GM12874 (cell line): ENCODE measurements around the gene DOK6.

ENCODE experiments used
- TF ChIP-seq, protein P1 (sequence below): IDR thresholded peaks from 2 replicates; pipeline ENCODE4 v1.5.1; 2011; ENCODE audit warnings: low read depth, mild to moderate bottlenecking, control low read depth, low read length, moderate library complexity; ENCODE audit not compliant: insufficient read depth

DOK6 gene

DNA sequence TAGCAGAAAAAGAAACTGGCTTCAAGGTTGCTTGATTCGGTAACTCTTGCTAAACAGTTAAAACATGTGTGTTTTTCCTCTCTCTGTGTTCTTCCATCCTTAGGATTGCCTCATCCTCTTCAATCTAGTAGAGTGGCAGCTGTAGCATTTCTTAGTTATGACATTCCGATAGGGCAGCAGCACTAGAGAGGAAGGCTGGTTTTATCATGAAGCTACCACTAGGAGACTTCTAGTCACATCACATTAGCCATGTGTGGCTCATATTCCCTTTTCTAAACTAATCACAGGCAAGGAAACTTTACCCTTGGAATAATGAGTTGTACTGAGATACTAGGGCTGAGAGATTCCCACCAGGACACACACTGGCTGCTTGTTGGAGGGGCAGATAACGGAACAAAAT lies 187.6 kb downstream of the DOK6 start:
- TF ChIP-seq, protein P1, sequence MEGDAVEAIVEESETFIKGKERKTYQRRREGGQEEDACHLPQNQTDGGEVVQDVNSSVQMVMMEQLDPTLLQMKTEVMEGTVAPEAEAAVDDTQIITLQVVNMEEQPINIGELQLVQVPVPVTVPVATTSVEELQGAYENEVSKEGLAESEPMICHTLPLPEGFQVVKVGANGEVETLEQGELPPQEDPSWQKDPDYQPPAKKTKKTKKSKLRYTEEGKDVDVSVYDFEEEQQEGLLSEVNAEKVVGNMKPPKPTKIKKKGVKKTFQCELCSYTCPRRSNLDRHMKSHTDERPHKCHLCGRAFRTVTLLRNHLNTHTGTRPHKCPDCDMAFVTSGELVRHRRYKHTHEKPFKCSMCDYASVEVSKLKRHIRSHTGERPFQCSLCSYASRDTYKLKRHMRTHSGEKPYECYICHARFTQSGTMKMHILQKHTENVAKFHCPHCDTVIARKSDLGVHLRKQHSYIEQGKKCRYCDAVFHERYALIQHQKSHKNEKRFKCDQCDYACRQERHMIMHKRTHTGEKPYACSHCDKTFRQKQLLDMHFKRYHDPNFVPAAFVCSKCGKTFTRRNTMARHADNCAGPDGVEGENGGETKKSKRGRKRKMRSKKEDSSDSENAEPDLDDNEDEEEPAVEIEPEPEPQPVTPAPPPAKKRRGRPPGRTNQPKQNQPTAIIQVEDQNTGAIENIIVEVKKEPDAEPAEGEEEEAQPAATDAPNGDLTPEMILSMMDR, result no peak

DNA sequence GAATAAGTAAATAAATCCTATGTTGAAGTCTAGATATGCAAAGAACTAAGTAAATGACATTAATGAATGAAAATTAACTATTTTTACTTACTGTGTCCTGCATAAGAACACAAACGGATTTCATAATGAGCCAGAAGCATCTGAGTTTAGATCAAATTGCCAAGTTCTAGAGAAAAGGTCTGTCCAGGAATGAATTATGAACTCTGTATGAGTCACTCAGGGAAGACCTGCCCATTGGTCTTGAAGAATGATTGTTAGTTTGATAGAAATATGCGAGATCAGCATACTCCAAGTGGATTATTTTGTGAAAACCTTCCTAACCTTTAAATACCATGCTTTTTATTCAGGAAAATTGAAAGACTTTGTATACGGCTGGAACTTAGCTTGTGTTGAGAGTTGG lies 189.5 kb downstream of the DOK6 start:
- TF ChIP-seq, protein P1, result no peak

DNA sequence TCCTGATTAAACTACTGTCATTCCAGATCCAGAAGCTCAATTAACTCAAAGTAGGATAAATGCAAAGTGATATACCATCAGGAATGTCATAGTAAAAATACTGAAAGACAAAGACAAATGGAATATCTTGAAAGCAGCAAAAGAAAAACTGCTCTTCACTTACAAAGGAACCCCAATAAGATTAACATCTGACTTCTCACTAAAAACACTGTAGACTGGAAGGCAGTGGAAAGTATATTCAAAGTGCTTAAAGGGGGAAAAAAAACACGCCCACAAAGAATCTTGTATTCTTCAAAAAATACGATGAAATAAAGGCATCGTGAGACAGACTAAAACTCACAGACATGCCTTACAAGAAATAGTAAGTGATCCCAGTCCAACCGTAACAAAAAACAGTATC lies 195.7 kb downstream of the DOK6 start:
- TF ChIP-seq, protein P1, result no peak

DNA sequence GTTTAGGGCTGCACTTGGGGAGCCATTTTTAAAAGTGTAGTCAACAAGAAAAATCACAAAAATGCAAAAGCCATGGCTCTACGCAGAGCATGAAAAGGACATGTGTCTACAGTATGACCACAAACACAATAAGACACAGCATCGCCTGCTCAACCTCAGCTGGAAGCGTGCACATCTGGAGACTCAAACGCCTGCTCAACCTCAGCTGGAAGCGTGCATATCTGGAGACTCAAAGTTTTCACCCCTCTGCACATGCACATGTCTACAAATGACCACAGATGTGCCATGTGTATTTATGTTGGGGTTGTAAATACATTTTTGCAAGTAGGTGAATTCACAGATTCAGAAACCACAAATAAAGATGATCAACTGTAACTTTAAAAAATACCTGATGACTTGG lies 196.9 kb downstream of the DOK6 start:
- TF ChIP-seq, protein P1, result no peak

DNA sequence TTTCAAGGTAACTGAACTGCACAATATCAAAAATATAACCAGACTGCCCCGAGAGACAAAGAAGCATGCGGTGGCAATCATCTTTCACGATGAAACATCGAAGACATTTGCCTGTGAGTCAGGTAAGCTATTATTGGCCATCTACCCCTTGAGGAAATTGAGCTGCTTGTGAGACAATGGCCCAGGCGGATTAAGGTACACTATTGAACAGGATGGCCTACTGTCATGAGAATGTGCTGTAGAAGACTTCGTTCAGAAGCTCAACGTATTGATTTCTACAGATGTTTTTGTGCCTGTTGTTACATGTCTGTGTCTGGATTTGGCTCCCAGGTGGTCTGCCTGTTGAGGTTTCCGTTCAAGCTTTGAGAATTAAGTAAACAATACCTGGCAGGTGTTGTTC lies 198.7 kb downstream of the DOK6 start:
- TF ChIP-seq, protein P1, result no peak

DNA sequence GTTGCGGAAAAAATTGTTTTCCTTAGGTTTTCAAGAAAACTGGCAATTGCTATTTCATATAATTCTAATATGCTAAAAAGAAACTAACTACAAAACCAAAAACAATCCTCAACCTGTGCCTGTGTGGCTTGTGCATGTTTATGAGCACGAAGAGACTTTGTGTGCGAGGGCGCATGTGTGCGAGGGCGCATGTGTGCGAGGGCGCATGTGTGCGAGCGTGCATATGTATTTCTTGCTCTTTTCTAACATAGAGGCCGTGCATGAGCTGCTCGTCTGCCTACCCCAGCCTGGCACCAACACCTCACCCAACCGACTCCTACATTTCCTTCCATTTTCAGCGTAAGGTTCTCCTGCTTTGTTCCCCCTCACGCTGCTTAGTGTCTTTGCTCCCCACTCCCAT lies 211.6 kb downstream of the DOK6 start:
- TF ChIP-seq, protein P1, result no peak

DNA sequence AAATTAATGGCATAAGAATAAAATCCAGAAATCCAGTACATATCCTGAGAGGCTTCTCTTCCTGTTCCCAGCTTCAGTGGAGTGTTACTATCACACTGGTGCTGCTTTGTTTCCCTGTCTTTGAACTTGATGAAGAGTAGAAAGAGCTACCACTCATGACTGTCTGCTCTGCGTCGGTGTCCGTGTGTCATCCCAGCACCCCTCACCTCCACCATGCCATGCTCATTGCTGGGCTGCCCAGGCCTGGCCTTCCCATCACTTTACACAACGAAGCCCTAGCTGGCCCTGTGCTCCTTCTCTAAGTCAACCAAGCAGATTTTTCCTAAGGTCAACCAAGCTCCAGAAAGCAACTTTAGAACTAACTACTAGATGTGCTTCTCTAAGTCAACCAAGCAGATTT lies 215.4 kb downstream of the DOK6 start:
- TF ChIP-seq, protein P1, result no peak

DNA sequence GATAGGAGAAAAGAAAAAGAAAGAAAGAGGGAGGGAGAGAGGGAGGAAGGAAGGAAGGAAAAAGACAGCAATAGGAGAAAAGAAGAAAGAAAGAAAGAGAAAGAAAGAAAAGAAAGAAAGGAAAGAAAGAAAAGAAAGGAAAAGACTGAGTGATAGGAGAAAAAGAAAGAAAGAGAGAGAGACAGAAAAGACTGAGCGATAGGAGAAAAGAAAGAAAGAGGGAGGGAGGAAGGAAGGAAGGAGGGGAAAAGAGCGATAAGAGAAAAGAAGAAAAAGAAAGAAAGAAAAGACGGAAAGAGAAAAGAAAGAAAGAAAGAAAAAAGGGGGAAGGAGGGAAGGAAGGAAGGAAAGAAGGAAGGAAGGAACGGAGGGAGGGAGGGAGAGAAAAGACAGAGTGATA lies 216.7 kb downstream of the DOK6 start:
- TF ChIP-seq, protein P1, result no peak
